ENCODE measurements around the gene NLGN3. TPM values are rescaled to one million over a fixed set of nuclear protein-coding genes. Genes with fewer than 3 reads are reported as not detected.

The NLGN3 gene
- total and polyA plus RNA-seq, 8 donors: 0.12 to 10.7 (median 0.71) TPM; not detected in 2

- Histone ChIP-seq H3K36me3 (no peaks in the 10 kb centered on the region), H3K4me3 (peak overlapping the region; percentile 13 to 35 (median 24)), H3K4me1 (no peaks in the 10 kb centered on the region), H3K9me3 (no peaks in the 10 kb centered on the region), H3K27ac (peak overlapping the region; percentile 24 to 67 (median 60)), H3K27me3 (peaks cover 0 to 10% (median 0%) of the 10 kb centered on the region in 3 donors)
- intact Hi-C loops (cut with DNase I; ENCODE audit: low total_unique reads): no loop called here
- peak; percentile 70 to 74 for DNase-seq
- WGBS, 5 donors: 48 to 68% (median 62%) methylated on average over 2 to 5 of the region's 5 CpGs
- no peak for TF ChIP-seq EP300 (IDR thresholded peaks at IDR 0.05)
- TF ChIP-seq POLR2A (IDR thresholded peaks at IDR 0.05): no peak
- TF ChIP-seq, protein P1, sequence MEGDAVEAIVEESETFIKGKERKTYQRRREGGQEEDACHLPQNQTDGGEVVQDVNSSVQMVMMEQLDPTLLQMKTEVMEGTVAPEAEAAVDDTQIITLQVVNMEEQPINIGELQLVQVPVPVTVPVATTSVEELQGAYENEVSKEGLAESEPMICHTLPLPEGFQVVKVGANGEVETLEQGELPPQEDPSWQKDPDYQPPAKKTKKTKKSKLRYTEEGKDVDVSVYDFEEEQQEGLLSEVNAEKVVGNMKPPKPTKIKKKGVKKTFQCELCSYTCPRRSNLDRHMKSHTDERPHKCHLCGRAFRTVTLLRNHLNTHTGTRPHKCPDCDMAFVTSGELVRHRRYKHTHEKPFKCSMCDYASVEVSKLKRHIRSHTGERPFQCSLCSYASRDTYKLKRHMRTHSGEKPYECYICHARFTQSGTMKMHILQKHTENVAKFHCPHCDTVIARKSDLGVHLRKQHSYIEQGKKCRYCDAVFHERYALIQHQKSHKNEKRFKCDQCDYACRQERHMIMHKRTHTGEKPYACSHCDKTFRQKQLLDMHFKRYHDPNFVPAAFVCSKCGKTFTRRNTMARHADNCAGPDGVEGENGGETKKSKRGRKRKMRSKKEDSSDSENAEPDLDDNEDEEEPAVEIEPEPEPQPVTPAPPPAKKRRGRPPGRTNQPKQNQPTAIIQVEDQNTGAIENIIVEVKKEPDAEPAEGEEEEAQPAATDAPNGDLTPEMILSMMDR (IDR thresholded peaks at IDR 0.05): no peak
- peak in 1 of 3 donors; percentile 39 for TF ChIP-seq POLR2AphosphoS5 (IDR thresholded peaks at IDR 0.05)
These were observed 70.1 kb downstream of the NLGN3 start for GRCh38 chrX:71214604-71215337.

GRCh38 chrX:71215338-71215912, 70.8 kb downstream of the NLGN3 start:
- peak overlapping the region; percentile 13 to 35 (median 24) for H3K4me3 ChIP-seq
- whole genome bisulfite sequencing, 5 donors: 35 to 59% (median 47%) methylated on average over 10 of the region's 10 CpGs
- no peaks in the 10 kb centered on the region for H3K9me3 ChIP-seq
- H3K27me3 ChIP-seq: peaks cover 0 to 10% (median 0%) of the 10 kb centered on the region in 3 donors
- intact Hi-C loops (cut with DNase I; ENCODE audit: low total_unique reads): no loop called here
- H3K36me3 ChIP-seq: no peaks in the 10 kb centered on the region
- no peaks in the 10 kb centered on the region for H3K4me1 ChIP-seq
- H3K27ac ChIP-seq: peak overlapping the region; percentile 24 to 67 (median 60)
- TF ChIP-seq, protein P1 (IDR thresholded peaks at IDR 0.05): no peak
- TF ChIP-seq EP300 (IDR thresholded peaks at IDR 0.05): no peak
- no peak for TF ChIP-seq POLR2A (IDR thresholded peaks at IDR 0.05)
- no peak for TF ChIP-seq POLR2AphosphoS5 (IDR thresholded peaks at IDR 0.05)
- peak in 1 of 2 donors; percentile 40 for DNase-seq

- intact Hi-C loops (cut with DNase I; ENCODE audit: low total_unique reads): no loop called here
- peak in 1 of 2 donors; percentile 39 for DNase-seq
- Histone ChIP-seq H3K9me3 (no peaks in the 10 kb centered on the region), H3K4me3 (peak overlapping the region in 3 of 4 donors; percentile 20 to 35 (median 28)), H3K36me3 (no peaks in the 10 kb centered on the region), H3K27me3 (peaks cover 0 to 10% (median 0%) of the 10 kb centered on the region in 3 donors), H3K27ac (peak overlapping the region in 2 of 5 donors; percentile 34 to 36), H3K4me1 (no peaks in the 10 kb centered on the region)
- TF ChIP-seq POLR2A (IDR thresholded peaks at IDR 0.05) (no peak), EP300 (IDR thresholded peaks at IDR 0.05) (no peak), POLR2AphosphoS5 (IDR thresholded peaks at IDR 0.05) (no peak)
- TF ChIP-seq, protein P1 (IDR thresholded peaks at IDR 0.05): no peak
- WGBS, 5 donors: 16 to 40% (median 16%) methylated on average over 6 of the region's 6 CpGs
These were observed 71.8 kb downstream of the NLGN3 start for GRCh38 chrX:71216485-71216884.

- intact Hi-C loops (cut with DNase I; ENCODE audit: low total_unique reads): no loop called here
- 41 to 66% (median 55%) methylated on average over 6 of the region's 6 CpGs for WGBS, 5 donors
- Histone ChIP-seq H3K36me3 (no peaks in the 10 kb centered on the region), H3K9me3 (no peaks in the 10 kb centered on the region), H3K27me3 (peaks cover 0 to 10% (median 0%) of the 10 kb centered on the region in 3 donors), H3K27ac (no peak overlapping the region), H3K4me1 (no peaks in the 10 kb centered on the region), H3K4me3 (no peak overlapping the region)
- TF ChIP-seq EP300 (IDR thresholded peaks at IDR 0.05): no peak
- no peak for DNase-seq
These were observed 72.7 kb downstream of the NLGN3 start for GRCh38 chrX:71217298-71217697.

Small RNA genes within 50 kb of the gene (small RNA-seq; reads per million reads assigned to genes)
- gene CXorf65: 0 reads per million in 4 donors

Other genes starting within 250 kb of the NLGN3 start
- not detected for gene TEX11, start 236.1 kb upstream of the NLGN3 start, total RNA-seq
- gene TEX11, start 236.1 kb upstream of the NLGN3 start, polyA plus RNA-seq: 1 to 10 TPM in 2 of 3 donors, under 1 TPM in 1; 0.18 to 4.6 (median 1.6) TPM
- gene SLC7A3, start 213.7 kb upstream of the NLGN3 start, total RNA-seq: under 1 TPM in 1 of 5 donors, not detected in 4; 0.37 TPM
- under 1 TPM in 1 of 3 donors, not detected in 2; 0.55 TPM for gene SLC7A3, start 213.7 kb upstream of the NLGN3 start, polyA plus RNA-seq
- 10 to 100 TPM; 16.5 to 51.0 (median 47.3) TPM for gene SNX12, start 76.5 kb upstream of the NLGN3 start, total RNA-seq
- gene SNX12, start 76.5 kb upstream of the NLGN3 start, polyA plus RNA-seq: 10 to 100 TPM; 30.9 to 48.3 (median 47.2) TPM
- 10 to 100 TPM in 1 of 5 donors, 1 to 10 TPM in 4; 3.1 to 31.4 (median 8.1) TPM for gene FOXO4, start 49.0 kb upstream of the NLGN3 start, total RNA-seq
- 10 to 100 TPM in 2 of 3 donors, 1 to 10 TPM in 1; 6.4 to 15.7 (median 12.1) TPM for gene FOXO4, start 49.0 kb upstream of the NLGN3 start, polyA plus RNA-seq
- gene CXorf65, start 38.1 kb upstream of the NLGN3 start, total RNA-seq: not detected
- under 1 TPM in 1 of 3 donors, not detected in 2; 0.43 TPM for gene CXorf65, start 38.1 kb upstream of the NLGN3 start, polyA plus RNA-seq
- gene IL2RG, start 33.3 kb upstream of the NLGN3 start, total RNA-seq: 10 to 100 TPM in 2 of 5 donors, 1 to 10 TPM in 2, under 1 TPM in 1; 0.89 to 11.2 (median 8.2) TPM
- gene IL2RG, start 33.3 kb upstream of the NLGN3 start, polyA plus RNA-seq: 10 to 100 TPM in 1 of 3 donors, 1 to 10 TPM in 2; 6.7 to 10.4 (median 9.9) TPM
- gene MED12, start 26.2 kb upstream of the NLGN3 start, total RNA-seq: 10 to 100 TPM; 20.7 to 53.3 (median 36.2) TPM
- 1 to 10 TPM; 6.2 to 9.5 (median 8.2) TPM for gene MED12, start 26.2 kb upstream of the NLGN3 start, polyA plus RNA-seq
- 10 to 100 TPM in 1 of 5 donors, 1 to 10 TPM in 2, not detected in 2; 6.6 to 39.7 (median 8.1) TPM for gene GJB1, start 78.4 kb downstream of the NLGN3 start, total RNA-seq
- gene GJB1, start 78.4 kb downstream of the NLGN3 start, polyA plus RNA-seq: 10 to 100 TPM in 1 of 3 donors, 1 to 10 TPM in 2; 6.6 to 18.4 (median 7.3) TPM
- gene ZMYM3, start 109.3 kb downstream of the NLGN3 start, total RNA-seq: 10 to 100 TPM in 4 of 5 donors, 1 to 10 TPM in 1; 4.9 to 53.6 (median 15.2) TPM
- 1 to 10 TPM; 2.9 to 7.4 (median 4.2) TPM for gene ZMYM3, start 109.3 kb downstream of the NLGN3 start, polyA plus RNA-seq
- gene NONO, start 138.8 kb downstream of the NLGN3 start, total RNA-seq: 100 to 1,000 TPM; 123 to 332 (median 252) TPM
- 100 to 1,000 TPM; 104 to 139 (median 111) TPM for gene NONO, start 138.8 kb downstream of the NLGN3 start, polyA plus RNA-seq
- 100 to 1,000 TPM in 1 of 5 donors, 10 to 100 TPM in 1, 1 to 10 TPM in 1, not detected in 2; 8.8 to 126 (median 14.3) TPM for gene ITGB1BP2, start 156.9 kb downstream of the NLGN3 start, total RNA-seq
- 1 to 10 TPM; 1.3 to 3.7 (median 2.0) TPM for gene ITGB1BP2, start 156.9 kb downstream of the NLGN3 start, polyA plus RNA-seq
- 100 to 1,000 TPM in 1 of 5 donors, 10 to 100 TPM in 4; 30.9 to 118 (median 62.9) TPM for gene TAF1, start 221.5 kb downstream of the NLGN3 start, total RNA-seq
- 10 to 100 TPM in 1 of 3 donors, 1 to 10 TPM in 2; 5.8 to 16.8 (median 6.6) TPM for gene TAF1, start 221.5 kb downstream of the NLGN3 start, polyA plus RNA-seq